Head of caudate nucleus (tissue), 42 donors: ENCODE results near the gene MYO16.

ENCODE experiments used
- DNase-seq, 42 donors: peaks; one replicate each; pipeline versions ENCODE4 v3.0.0 to v3.0.0-alpha.2; 2020 to 2021; ENCODE audit warnings: mixed read lengths in 7 of 42
- intact Hi-C: fragments of 100-400 bp; cut with DNase I; formaldehyde crosslinking; loops from one replicate; pipeline ENCODE4 v1.15.0; 2022

The MYO16 gene

GRCh38 chr13:108919036-108919907 lies 289.9 kb downstream of the MYO16 start:
- DNase-seq: no peak
- intact Hi-C loops: no loop called here

DNA sequence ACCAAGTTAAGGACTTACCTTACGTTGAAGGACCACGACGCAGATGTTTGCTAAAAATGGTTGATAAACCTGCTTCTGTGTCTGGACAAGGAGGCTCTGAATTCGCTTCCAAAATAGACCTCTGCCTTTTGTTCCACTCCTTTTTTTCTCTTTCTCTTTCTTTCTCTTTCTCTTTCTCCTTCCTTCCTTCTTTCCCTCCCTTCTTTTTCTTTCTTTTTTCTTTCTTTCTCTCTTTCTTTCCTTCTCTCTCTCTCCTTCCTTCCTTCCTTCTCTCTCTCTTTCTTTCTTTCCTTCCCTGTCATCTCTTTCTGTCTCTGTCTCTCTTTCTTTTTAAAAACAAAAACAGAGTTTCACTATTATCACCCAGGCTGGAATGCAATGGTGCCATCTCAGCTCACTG lies 290.7 kb downstream of the MYO16 start:
- no peak for DNase-seq
- intact Hi-C loops: no loop called here

DNA sequence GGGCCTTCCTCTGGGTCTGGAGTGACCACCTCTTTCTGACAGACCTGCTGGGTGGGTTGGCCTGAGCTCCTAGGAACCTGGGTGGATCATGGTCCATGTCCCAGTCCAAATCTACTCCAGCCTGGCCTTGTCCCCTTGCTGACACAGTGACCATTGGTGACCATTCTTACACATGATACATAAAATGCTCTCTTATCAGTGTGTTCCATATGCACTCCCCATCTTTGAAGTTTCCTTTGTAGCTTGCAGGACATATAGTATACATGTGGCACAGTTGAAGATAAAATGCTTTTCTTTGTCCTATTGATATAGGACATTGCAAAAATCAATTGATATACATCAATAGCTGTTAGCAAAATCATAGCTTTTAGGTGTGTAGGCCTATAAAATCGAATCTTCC lies 291.8 kb downstream of the MYO16 start:
- intact Hi-C loops: no loop called here

DNA sequence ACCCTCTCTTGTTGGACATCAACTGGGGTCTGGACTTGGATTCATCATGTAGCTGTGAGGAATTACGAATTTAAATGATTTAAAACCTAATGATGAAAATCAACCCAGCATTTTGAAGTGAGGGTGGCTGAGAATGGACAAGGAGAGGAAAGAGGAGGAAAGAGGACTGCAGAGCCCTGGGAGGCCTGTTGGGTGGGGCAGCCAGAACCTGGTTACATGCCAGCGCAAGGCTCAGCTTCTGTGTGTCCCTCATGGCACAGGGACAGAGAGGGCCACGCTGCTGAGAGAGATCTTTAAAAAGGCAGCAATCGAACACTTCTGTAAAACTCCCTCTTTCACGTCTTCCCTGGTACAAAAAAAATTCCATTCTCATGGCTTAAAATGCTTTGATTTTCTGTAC lies 292.7 kb downstream of the MYO16 start:
- intact Hi-C loops: no loop called here
- no peak for DNase-seq

More for the DNA sequence above, 291.8 kb downstream of the MYO16 start:
- DNase-seq: no peak

DNA sequence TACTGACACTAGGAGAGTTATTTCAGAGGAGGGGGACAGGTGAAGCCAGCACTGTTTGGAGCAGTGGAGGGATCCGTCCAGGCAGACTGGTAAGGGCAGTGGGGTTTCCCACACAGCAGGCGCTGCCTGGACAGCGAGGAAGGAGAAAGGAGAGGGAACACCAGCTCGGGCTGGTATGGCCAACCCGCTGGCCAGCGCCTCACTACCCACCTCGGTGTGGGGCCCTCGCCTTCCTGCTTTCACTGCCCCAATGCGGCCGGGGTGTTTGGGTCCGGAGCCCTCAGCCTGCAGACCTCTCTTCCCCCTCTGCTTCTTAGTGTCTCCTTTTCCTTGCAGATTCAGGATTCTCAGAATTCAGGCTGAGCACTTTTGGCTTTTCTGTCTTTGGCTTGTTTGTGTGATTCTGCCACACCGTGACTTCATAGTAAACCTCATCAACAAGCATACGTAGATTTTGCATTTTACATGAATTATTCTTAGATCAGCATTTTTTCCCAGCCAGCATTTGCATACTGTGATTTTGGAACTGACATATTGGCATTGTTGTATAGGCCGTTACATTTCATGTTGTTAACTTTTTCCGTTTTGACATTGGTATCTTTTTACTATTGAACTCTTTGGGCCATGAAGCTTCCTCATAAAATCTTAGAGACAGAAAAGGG lies 294.1 kb downstream of the MYO16 start:
- intact Hi-C loops: no loop called here
- no peak for DNase-seq

DNA sequence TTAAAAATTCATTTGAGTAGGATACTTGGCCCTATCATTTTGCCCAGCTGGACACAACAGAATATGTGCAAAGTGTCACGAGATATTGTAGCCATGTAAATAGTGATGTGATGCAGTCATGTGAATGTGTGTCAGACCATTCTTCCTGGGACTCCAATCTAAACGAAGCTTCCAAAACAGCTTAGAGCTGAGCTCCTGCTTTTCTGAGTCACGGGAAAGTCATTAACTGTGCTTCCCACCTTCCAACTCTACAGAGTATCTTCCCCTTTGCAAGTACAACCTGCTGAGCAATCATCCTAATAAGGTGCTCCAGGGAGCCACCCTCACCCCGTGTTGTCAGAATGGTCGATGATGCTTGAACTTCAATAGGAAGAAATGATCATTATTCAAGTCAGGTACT lies 294.7 kb downstream of the MYO16 start:
- intact Hi-C loops: no loop called here
- DNase-seq: peak in 17 of 42 donors; percentile 19 to 63 (median 40)

- intact Hi-C loops: no loop called here
- DNase-seq: no peak
Observed at GRCh38 chr13:108924541-108924940, 295.1 kb downstream of the MYO16 start.

- intact Hi-C loops: no loop called here
- DNase-seq: no peak
Observed at GRCh38 chr13:108925070-108925469, 295.7 kb downstream of the MYO16 start.

- DNase-seq: no peak
- intact Hi-C loops: no loop called here
Observed at GRCh38 chr13:108926862-108927261, 297.5 kb downstream of the MYO16 start.

GRCh38 chr13:108927615-108928014 lies 298.2 kb downstream of the MYO16 start:
- DNase-seq: no peak
- intact Hi-C loops: no loop called here

GRCh38 chr13:108929532-108930206 lies 300.3 kb downstream of the MYO16 start:
- intact Hi-C loops: no loop called here
- DNase-seq: no peak

DNA sequence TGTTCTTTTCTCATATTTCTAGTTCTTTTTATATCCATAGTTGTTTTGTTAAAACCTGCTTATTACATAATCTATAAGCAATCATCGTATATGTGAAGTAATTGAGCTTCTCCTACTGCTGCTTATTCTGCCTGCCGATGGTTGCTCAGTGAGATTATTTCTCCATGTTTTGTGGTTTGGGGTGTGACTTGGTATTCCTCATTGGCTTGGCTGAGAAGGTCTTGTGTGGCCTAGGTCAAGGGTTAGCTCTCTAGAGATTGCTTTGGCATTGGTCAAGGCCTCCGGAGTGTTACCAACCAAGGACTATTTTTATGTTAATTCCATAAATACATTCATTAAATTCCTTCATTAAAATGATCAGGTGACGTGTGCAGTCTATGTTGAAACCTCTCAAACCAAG lies 302.8 kb downstream of the MYO16 start:
- intact Hi-C loops: no loop called here
- DNase-seq: no peak

GRCh38 chr13:108933061-108933460 lies 303.6 kb downstream of the MYO16 start:
- no peak for DNase-seq
- intact Hi-C loops: no loop called here

DNA sequence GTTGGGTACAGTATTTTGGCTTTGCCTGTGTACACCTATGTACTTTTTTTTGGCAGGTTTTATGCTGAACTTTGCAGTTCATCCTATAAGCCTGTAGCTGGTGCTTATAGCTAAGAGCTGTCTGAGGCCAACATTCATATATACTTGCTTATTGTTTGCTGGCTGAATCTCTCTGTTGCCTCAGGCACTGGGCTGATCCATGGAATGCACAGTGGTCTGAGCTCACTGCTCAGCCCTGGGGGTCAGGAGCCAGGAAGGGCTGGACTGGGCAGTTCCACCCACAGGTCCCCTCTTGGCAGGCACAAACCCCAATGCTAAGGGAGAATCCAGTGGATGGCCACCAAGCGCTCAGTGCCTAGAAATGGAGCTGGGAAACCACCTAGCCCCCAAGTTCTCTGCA lies 308.7 kb downstream of the MYO16 start:
- intact Hi-C loops: no loop called here
- no peak for DNase-seq

DNA sequence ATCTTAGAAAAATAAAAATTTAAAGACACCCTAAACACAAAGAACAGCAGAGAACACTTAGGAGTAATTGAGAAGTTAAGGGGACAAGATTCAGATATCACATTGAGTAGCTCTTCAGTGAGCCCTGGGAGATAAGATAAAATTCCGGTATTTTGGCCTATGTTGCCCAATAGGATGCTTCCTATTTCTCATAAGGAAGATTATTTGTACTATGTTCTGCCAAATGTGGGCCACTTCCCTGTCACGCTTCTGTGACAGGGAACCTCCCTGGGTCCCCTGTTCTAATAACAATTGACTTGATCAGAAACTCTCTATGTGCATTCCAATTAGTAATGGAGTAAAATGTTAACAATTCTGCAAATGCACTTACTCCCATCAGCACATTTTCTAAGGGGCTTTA lies 310.7 kb downstream of the MYO16 start:
- DNase-seq: no peak
- intact Hi-C loops: no loop called here

DNA sequence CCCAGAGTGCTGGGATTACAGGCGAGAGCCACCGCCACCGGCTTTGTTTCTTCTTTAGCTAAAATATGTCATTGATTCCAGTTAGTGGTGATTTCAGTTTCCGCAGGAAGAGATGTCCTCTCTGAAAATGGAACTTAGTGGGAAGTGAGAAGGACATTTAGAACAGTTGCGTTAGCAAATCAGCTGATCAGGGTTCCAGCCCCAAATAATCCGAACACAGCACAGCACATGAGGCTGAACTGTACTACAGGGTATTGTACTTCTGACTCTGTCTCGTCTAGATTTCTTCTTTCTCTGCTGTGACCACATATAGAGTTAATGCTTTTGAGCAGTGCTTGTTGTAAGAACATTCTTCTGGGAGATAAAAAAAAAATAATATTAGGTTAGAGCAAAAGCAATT lies 314.4 kb downstream of the MYO16 start:
- intact Hi-C loops: no loop called here
- DNase-seq: no peak

GRCh38 chr13:108944760-108945159 lies 315.3 kb downstream of the MYO16 start:
- no peak for DNase-seq
- intact Hi-C loops: no loop called here

GRCh38 chr13:108947551-108948030 lies 318.2 kb downstream of the MYO16 start:
- intact Hi-C loops: no loop called here
- DNase-seq: no peak

- no peak for DNase-seq
- intact Hi-C loops: no loop called here
Observed at GRCh38 chr13:108948251-108948671, 318.9 kb downstream of the MYO16 start.
